Mucosa of stomach (tissue), 1 donor: ENCODE data around the gene BICRA.
"Not testable (repeated sequence)": the region's sequence is repeated elsewhere in the genome, so short reads cannot be mapped to it uniquely, and the experiment has no call there.

Experiments used
- H3K27me3 ChIP-seq: one replicate; pipeline ENCODE4 v1.7.0; 2013; ENCODE audit warnings: mild to moderate bottlenecking, low read length; ENCODE audit not compliant: control insufficient read depth, insufficient read depth
- H3K36me3 ChIP-seq: one replicate; pipeline ENCODE4 v1.7.0; 2013; ENCODE audit warnings: low read length; ENCODE audit not compliant: control insufficient read depth, insufficient read depth
- H3K4me1 ChIP-seq: one replicate; pipeline ENCODE4 v1.7.0; 2013; ENCODE audit warnings: mild to moderate bottlenecking, low read length; ENCODE audit not compliant: control insufficient read depth, insufficient read depth
- H3K4me3 ChIP-seq: one replicate; pipeline ENCODE4 v1.7.0; 2013; ENCODE audit warnings: low read length
- H3K9ac ChIP-seq: one replicate; pipeline ENCODE4 v1.7.0; 2013; ENCODE audit warnings: mild to moderate bottlenecking, low read length, moderate library complexity
- H3K9me3 ChIP-seq: one replicate; pipeline ENCODE4 v1.7.0; 2013; ENCODE audit warnings: mild to moderate bottlenecking, low read length, moderate library complexity; ENCODE audit not compliant: control insufficient read depth
- donor health status: Pancreatic carcinoma.

Gene BICRA

DNA sequence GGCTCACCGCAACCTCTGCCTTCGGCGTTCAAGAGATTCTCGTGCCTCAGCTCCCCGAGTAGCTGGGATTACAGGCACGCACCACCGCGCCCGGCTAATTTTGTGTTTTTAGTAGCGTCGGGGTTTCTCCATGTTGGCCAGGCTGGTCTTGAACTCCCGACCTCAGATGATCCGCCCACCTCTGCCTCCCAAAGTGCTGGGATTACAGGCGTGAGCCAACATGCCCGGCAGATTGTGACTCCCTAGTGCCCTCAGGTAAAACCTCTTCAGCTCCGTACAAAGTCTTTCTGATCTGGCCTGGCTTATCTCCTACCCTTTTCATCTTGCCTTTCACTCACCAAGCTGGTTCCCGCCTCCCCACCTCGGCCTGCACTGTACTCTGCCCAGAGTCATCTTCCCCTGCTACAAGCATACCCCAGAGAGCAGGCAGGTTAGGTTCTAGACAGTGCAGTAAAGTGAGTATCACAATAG is 15.0 kb downstream of the BICRA start:
- Histone ChIP-seq H3K4me3 (no peak overlapping the region), H3K9me3 (no peaks in the 10 kb centered on the region), H3K4me1 (peaks cover 19% of the 10 kb centered on the region), H3K36me3 (no peaks in the 10 kb centered on the region), H3K27me3 (no peaks in the 10 kb centered on the region), H3K9ac (no peak overlapping the region)

DNA sequence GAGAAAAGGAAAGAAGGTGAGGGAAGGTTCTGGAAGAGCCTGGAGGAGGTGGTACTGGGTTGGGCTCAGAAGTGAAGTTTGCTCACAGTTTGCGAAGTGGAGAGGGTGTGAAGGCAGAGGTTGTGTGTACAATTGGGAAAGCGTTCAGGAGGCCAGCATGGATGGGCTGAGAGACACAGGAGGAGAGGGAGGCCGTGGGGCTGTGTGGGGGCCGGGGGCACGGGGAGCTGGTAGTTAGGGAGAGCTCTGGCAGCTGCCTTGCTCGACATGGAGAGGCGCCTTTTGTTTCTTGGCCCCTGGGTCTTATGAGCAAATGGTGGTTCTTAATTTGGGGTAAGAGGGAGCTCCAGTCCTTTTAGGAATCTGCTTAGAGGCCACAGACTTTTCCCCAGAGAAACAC is 16.7 kb downstream of the BICRA start:
- Histone ChIP-seq H3K9ac (no peak overlapping the region), H3K27me3 (no peaks in the 10 kb centered on the region), H3K36me3 (no peaks in the 10 kb centered on the region), H3K4me3 (no peak overlapping the region), H3K4me1 (peaks cover 14% of the 10 kb centered on the region), H3K9me3 (no peaks in the 10 kb centered on the region)

DNA sequence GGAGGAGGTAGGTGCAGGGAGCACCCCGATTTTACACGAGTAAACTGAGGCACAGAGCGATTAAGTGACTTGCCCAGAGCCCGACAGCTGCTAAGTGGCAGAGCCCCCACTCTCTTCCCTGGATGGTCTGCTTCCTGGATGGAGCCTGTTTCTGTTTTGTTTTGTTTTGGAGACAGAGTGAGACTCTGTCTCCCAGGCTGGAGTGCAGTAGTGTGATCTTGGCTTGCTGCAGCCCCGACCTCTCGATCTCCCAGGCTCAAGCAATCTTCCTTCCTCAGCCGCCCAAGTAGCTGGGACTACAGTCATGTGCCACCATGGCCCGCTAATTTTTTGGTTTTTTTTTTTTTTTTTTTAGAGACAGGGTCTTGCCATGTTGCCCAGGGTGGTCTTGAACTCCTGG is 17.3 kb downstream of the BICRA start:
- no peaks in the 10 kb centered on the region for H3K36me3 ChIP-seq
- H3K27me3 ChIP-seq = no peaks in the 10 kb centered on the region
- H3K4me1 ChIP-seq = peaks cover 14% of the 10 kb centered on the region
- no peak overlapping the region for H3K4me3 ChIP-seq
- no peak overlapping the region for H3K9ac ChIP-seq
- no peaks in the 10 kb centered on the region for H3K9me3 ChIP-seq

DNA sequence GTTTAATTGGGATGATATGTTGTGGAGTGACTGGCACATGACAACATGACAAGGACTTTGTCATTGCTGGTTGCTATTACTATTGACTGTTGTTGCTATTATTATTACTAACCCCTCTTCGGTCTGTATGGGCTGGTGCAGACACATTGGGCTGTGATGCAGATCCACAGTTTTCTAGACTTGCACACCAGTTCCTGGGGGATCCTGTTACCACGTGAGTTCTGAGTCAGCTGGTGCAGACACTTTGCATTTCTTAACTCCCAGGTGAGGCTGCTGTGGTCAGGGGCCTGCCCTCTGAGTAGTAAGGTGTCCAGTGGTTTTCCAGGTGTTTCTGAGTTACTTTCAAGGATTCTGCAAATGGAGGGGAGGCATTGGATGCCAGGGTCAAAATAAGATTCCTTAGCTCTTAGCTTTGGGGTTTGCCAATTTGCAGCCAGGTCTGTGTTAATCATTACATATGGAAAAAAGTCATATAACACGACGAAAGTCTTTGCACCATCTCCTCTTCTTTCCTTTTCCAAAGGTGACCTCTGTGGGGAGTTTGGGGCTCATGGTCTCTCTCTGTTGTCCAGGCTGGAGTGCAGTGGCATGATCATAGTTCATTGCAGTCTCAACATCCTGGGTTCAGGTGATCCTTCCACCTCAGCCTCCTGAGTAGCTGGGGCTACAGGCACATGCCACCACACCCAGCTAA is 19.3 kb downstream of the BICRA start:
- Histone ChIP-seq H3K36me3 (no peaks in the 10 kb centered on the region), H3K4me1 (peaks cover 14% of the 10 kb centered on the region), H3K4me3 (no peak overlapping the region)

DNA sequence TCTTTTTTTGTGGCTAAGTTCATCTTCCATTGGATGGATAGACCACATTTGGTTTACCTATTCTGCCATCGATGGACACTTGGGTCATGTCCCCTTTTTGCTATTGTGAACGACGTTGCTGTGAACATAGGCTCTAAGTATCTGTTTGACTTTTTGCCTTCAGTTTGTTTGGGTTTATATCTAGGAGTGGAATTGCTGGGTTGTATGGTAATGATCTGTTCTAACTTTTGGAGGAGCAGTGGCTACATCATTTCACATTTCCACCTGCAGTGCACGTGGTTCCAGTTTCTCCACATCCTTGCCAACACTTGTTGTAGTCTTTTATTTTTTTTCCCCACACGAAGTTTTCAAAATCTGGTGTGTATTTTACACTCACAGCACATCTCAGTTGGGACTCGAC is 21.7 kb downstream of the BICRA start:
- Histone ChIP-seq H3K36me3 (no peaks in the 10 kb centered on the region), H3K4me1 (peaks cover 14% of the 10 kb centered on the region), H3K9ac (no peak overlapping the region), H3K27me3 (no peaks in the 10 kb centered on the region), H3K4me3 (no peak overlapping the region), H3K9me3 (no peaks in the 10 kb centered on the region)

More for the DNA sequence above, 19.3 kb downstream of the BICRA start:
- Histone ChIP-seq H3K9me3 (no peaks in the 10 kb centered on the region), H3K27me3 (no peaks in the 10 kb centered on the region), H3K9ac (no peak overlapping the region)

DNA sequence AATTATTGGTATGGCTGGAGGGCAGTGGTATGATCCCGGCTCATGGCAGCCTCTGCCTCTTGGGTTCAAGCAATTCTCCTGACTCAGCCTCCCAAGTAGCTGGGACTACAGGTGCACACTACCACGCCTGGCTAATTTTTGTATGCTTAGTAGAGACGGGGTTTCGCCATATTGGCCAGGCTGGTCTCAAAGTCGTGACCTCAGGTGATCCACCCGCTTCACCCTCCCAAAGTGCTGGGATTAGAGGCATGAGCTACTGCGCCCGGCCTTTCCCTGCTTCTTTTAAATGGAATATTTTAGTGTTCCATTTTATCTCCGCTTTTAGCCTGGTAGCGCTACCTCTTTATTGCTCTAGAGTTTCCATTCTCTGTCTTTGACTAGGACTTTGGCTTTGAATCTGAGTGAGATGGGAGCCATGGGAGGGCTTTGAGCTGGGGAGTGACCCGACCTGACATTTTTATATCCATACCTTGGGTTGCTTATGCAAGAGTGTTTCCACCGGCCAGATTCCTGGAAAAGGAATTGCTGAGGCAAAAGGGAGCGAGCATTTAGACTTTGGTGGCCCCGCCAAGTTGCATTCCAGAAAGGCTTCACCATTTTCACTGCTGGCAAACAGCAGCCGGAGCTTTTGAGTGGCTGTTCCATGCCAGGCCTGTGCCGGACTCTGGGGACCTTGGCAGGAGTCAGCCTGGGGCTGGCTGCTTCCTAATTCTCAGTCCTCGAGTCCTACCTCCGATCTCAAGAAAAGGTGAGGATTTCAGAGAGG is 22.9 kb downstream of the BICRA start:
- H3K27me3 ChIP-seq = no peaks in the 10 kb centered on the region
- H3K36me3 ChIP-seq = no peaks in the 10 kb centered on the region
- H3K9ac ChIP-seq = no peak overlapping the region
- H3K4me1 ChIP-seq = peaks cover 18% of the 10 kb centered on the region
- no peaks in the 10 kb centered on the region for H3K9me3 ChIP-seq
- no peak overlapping the region for H3K4me3 ChIP-seq

DNA sequence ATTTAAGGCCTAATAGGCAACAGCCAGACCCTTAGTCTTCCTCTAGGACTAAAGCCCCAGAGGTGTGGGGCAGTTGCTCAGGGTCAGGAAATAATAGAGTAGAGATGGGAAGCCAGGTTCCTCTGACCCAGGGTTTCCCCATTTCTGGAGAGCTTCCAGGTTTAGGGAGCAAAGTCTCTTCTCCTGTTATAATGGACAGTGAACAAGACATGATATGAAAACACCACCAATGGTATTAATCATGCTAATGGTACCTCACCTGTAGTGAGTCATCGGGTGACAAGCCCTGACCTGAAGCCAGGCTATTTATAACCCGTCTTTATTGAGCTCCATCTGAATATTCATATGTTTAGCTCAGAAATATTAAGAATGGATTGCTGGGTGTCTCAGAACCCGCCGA is 24.6 kb downstream of the BICRA start:
- peaks cover 18% of the 10 kb centered on the region for H3K4me1 ChIP-seq
- H3K36me3 ChIP-seq = no peaks in the 10 kb centered on the region
- no peaks in the 10 kb centered on the region for H3K9me3 ChIP-seq
- H3K9ac ChIP-seq = no peak overlapping the region
- H3K27me3 ChIP-seq = no peaks in the 10 kb centered on the region
- no peak overlapping the region for H3K4me3 ChIP-seq

DNA sequence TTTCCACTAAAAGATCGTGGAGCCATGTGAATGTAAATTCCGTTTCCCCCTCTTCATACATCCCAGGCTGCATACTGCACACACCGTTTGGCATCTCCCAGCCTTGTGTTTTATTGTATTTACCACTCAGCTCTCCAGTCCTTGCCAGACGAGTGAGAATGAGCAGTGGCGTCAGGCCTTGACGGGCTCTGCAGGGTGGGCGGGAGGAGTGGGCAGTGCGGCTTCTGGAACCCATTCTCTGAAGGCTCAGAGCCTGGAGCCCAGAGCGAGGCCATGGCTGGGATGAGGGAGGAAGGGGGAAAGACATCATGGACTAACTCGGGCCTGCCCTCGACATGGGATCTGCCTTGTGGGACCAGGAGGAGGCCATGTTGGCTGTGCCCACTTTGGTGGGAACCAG is 25.1 kb downstream of the BICRA start:
- Histone ChIP-seq H3K4me1 (peaks cover 18% of the 10 kb centered on the region), H3K4me3 (no peak overlapping the region), H3K36me3 (no peaks in the 10 kb centered on the region), H3K9ac (no peak overlapping the region), H3K9me3 (no peaks in the 10 kb centered on the region), H3K27me3 (no peaks in the 10 kb centered on the region)

DNA sequence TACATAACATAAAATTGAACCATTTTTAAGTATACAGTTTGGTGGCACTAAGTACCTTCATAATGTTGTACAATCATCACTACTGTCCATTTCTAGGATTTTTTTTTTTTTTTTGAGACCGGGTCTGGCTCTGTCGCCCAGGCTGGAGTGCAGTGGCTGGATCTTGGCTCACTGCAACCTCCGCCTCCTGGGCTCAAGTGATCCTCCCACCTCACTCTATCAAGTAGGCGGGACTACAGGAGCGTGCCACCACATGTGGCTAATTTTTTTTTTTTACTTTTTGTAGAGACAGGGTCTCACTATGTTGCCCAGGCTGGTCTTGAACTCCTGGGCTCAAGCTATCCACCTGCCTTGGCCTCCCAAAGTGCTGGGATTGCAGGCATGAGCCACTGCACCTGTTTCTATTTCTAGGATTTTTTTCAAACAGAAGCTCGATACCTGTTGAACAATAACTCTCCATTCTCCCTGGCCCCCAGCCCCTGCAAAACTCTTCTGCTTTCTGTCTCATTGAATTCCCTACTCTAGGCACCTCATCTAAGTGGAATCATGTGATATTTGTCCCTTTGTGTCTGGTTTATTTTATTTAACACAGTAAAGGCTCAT is 26.3 kb downstream of the BICRA start:
- not testable (repeated sequence) for H3K4me3 ChIP-seq, H3K27me3 ChIP-seq, H3K9ac ChIP-seq, H3K9me3 ChIP-seq, H3K36me3 ChIP-seq
- H3K4me1 ChIP-seq = peaks cover 18% of the 10 kb centered on the region

DNA sequence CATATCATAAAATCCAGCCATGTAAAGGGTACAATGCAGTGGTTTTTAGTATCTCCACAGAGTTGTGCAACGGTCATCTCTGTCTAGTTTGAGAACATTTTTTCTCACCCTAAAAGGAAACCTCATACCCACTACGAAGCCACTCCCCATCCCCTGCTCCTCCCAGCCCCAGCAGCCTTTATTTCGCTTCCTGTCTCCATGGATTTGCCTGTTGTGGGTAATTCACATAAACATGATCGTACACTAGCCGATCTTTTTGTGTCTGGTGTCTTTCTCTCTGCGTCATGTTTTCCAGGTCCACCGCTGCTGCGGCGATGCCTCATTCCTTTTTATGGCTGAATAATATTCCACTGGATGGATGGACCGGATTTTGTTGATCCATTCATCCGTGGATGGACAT is 28.6 kb downstream of the BICRA start:
- H3K27me3 ChIP-seq = no peaks in the 10 kb centered on the region
- no peak overlapping the region for H3K9ac ChIP-seq
- no peak overlapping the region for H3K4me3 ChIP-seq
- no peaks in the 10 kb centered on the region for H3K9me3 ChIP-seq
- H3K4me1 ChIP-seq = peaks cover 18% of the 10 kb centered on the region
- H3K36me3 ChIP-seq = no peaks in the 10 kb centered on the region

DNA sequence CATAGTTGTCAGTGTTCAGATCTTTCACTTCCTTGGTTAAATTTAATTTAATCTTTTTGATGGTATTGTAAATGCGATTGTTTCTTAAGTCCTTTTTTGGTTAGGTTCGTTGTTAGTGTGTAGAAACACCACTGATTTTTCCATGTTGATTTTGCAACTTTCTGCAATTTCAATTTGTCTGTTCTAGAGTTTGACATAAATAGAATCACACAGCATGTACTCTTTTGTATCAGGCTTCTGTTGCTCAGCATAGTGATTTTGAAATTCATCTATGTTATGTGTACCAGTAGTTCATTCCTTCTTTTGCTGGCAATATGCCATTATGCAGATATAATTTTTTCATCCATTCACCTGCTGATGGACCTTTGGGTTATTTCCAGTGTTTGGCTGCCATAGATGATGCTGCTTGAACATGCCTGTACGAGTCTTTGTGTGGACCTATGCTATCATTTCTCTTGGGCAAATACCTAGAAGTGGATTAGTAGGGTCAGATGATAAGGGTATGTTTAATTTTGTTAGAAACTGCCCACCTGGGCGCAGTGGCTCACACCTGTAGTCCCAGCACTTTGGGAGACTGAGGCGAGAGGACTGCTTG is 33.1 kb downstream of the BICRA start:
- no peaks in the 10 kb centered on the region for H3K9me3 ChIP-seq
- no peaks in the 10 kb centered on the region for H3K4me1 ChIP-seq
- no peak overlapping the region for H3K4me3 ChIP-seq
- H3K9ac ChIP-seq = no peak overlapping the region
- no peaks in the 10 kb centered on the region for H3K27me3 ChIP-seq
- H3K36me3 ChIP-seq = no peaks in the 10 kb centered on the region

DNA sequence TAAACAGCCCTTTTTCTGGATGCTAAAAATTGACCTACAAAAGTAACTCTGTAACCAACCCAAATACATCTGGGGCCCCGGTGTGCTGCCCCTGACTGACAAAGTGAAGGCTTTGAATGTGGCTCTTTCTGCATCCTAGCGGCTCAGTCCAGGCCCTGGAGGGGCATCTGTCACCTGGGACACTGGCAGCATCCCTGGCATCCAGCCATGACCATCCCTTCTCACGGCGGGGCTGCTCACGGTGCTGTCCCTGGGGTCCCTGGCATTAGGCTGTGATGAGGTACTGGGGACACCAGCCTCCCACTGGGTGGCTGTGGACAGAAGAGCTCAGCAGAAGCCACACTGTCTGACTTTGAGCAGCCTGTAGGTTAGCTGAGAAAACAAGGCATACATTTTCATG is 34.3 kb downstream of the BICRA start:
- no peaks in the 10 kb centered on the region for H3K9me3 ChIP-seq
- H3K27me3 ChIP-seq = no peaks in the 10 kb centered on the region
- H3K9ac ChIP-seq = no peak overlapping the region
- H3K4me1 ChIP-seq = peaks cover 4% of the 10 kb centered on the region
- no peak overlapping the region for H3K4me3 ChIP-seq
- no peaks in the 10 kb centered on the region for H3K36me3 ChIP-seq
